ENCODE measurements around the gene OR12D1.
"Not testable (repeated sequence)": the region's sequence is repeated elsewhere in the genome, so short reads cannot be mapped to it uniquely, and the experiment has no call there.

Gene OR12D1

GRCh38 chr6:29414588-29414987 lies at the start of gene OR12D1:
Gene OR12D1, plus strand, starts transcription at chr6:29414928.
- no peak for DNase-seq

- no peak for DNase-seq
Observed at GRCh38 chr6:29368765-29369164, 46.0 kb upstream of the OR12D1 start, which contains the start of gene OR5V1. Gene OR5V1, minus strand, starts transcription at chr6:29368865. Its CDS starts 12,670 bp downstream, at chr6:29356195.

GRCh38 chr6:29375191-29375590 lies 39.5 kb upstream of the OR12D1 start, which contains the start of gene OR12D3:
Gene OR12D3, minus strand, starts transcription at chr6:29375291. Its CDS starts 4 bp downstream, at chr6:29375287.
- DNase-seq: no peak

GRCh38 chr6:29376003-29376402 lies 38.7 kb upstream of the OR12D1 start:
- DNase-seq: no peak

GRCh38 chr6:29388533-29388932 lies 26.2 kb upstream of the OR12D1 start:
- DNase-seq: no peak

GRCh38 chr6:29395331-29395730 lies 19.4 kb upstream of the OR12D1 start, which contains the start of gene OR12D2:
Gene OR12D2, plus strand, starts transcription at chr6:29395631. Its CDS starts 1,069 bp downstream, at chr6:29396700.
- DNase-seq: no peak

GRCh38 chr6:29399525-29399924 lies 15.2 kb upstream of the OR12D1 start:
- DNase-seq: no peak

GRCh38 chr6:29403801-29404200 lies 10.9 kb upstream of the OR12D1 start:
- no peak for DNase-seq

- DNase-seq: no peak
Observed at GRCh38 chr6:29419516-29419915, 4.8 kb downstream of the OR12D1 start.

- no peak for DNase-seq
Observed at GRCh38 chr6:29424168-29424567, 9.4 kb downstream of the OR12D1 start.

- no peak for DNase-seq
Observed at GRCh38 chr6:29424575-29424974, 9.8 kb downstream of the OR12D1 start.

GRCh38 chr6:29425075-29425474 lies 10.3 kb downstream of the OR12D1 start:
- no peak for DNase-seq

GRCh38 chr6:29426654-29427053 lies 11.9 kb downstream of the OR12D1 start:
- no peak for DNase-seq

GRCh38 chr6:29436730-29437129 lies 22.0 kb downstream of the OR12D1 start:
- not testable (repeated sequence) for DNase-seq

GRCh38 chr6:29439006-29439405 lies 24.3 kb downstream of the OR12D1 start, which contains the start of gene OR10C1:
Gene OR10C1, plus strand, starts transcription at chr6:29439306. Its CDS starts 710 bp downstream, at chr6:29440016.
- no peak for DNase-seq

GRCh38 chr6:29442719-29443118 lies 28.0 kb downstream of the OR12D1 start:
- DNase-seq: no peak

- DNase-seq: not testable (repeated sequence)
Observed at GRCh38 chr6:29444031-29444430, 29.3 kb downstream of the OR12D1 start.

GRCh38 chr6:29447670-29448069 lies 32.9 kb downstream of the OR12D1 start:
- no peak for DNase-seq

- DNase-seq: no peak
Observed at GRCh38 chr6:29451471-29452193, 36.9 kb downstream of the OR12D1 start.

GRCh38 chr6:29456971-29457370 lies 42.2 kb downstream of the OR12D1 start, which contains the start of the genes OR11A1 and OR2H1:
Gene OR11A1, minus strand, starts transcription at chr6:29457071. Its CDS starts 29,430 bp downstream, at chr6:29427641.
Gene OR2H1, plus strand, starts transcription at chr6:29457155. Its CDS starts 4,615 bp downstream, at chr6:29461770.
- DNase-seq: no peak

- DNase-seq: no peak
Observed at GRCh38 chr6:29461021-29461814, 46.5 kb downstream of the OR12D1 start.

- no peak for DNase-seq
Observed at GRCh38 chr6:29462022-29462421, 47.3 kb downstream of the OR12D1 start.

- no peak for DNase-seq
Observed at GRCh38 chr6:29465279-29465678, 50.6 kb downstream of the OR12D1 start.

GRCh38 chr6:29465801-29466200 lies 51.1 kb downstream of the OR12D1 start:
- DNase-seq: no peak
